ENCODE measurements around the gene RGMA.
A peak's percentile ranks its signal among the peaks of the same experiment; 100 is the strongest.

Gene RGMA

GRCh38 chr15:93001881-93002280, 87.1 kb downstream of the RGMA start:
- DNase-seq (ENCODE audit: low read depth, low spot score), result no peak
- peak; percentile 1 for TF ChIP-seq CTCF (IDR thresholded peaks at IDR 0.05; ENCODE audit: low read depth, low read length)
- in situ Hi-C loops (cut with HindIII; ENCODE audit: low sequenced_read_pairs), result loop anchor here (10.0 kb wide), 1 partner anchor 57 kb away; no protein-coding TSS in a partner anchor
- H3K4me3 ChIP-seq (ENCODE audit: low read depth, low read length), result no peak overlapping the region

- DNase-seq (ENCODE audit: low read depth, low spot score), result peak; percentile 15
- no peak for TF ChIP-seq CTCF (IDR thresholded peaks at IDR 0.05; ENCODE audit: low read depth, low read length)
- in situ Hi-C loops (cut with HindIII; ENCODE audit: low sequenced_read_pairs), result loop anchor here (10.0 kb wide), 1 partner anchor 56 kb away; no protein-coding TSS in a partner anchor
- no peak overlapping the region for H3K4me3 ChIP-seq (ENCODE audit: low read depth, low read length)
These were observed 87.9 kb downstream of the RGMA start for GRCh38 chr15:93001156-93001555.

GRCh38 chr15:92997821-92998220, 91.2 kb downstream of the RGMA start:
- no peak overlapping the region for H3K4me3 ChIP-seq (ENCODE audit: low read depth, low read length)
- no peak for TF ChIP-seq CTCF (IDR thresholded peaks at IDR 0.05; ENCODE audit: low read depth, low read length)
- no peak for DNase-seq (ENCODE audit: low read depth, low spot score)
- in situ Hi-C loops (cut with HindIII; ENCODE audit: low sequenced_read_pairs), result no loop called here

GRCh38 chr15:92992720-92993119, 96.3 kb downstream of the RGMA start:
- no peak overlapping the region for H3K4me3 ChIP-seq (ENCODE audit: low read depth, low read length)
- in situ Hi-C loops (cut with HindIII; ENCODE audit: low sequenced_read_pairs), result no loop called here
- TF ChIP-seq CTCF (IDR thresholded peaks at IDR 0.05; ENCODE audit: low read depth, low read length), result no peak
- no peak for DNase-seq (ENCODE audit: low read depth, low spot score)

GRCh38 chr15:92990031-92990430, 99.0 kb downstream of the RGMA start:
- H3K4me3 ChIP-seq (ENCODE audit: low read depth, low read length), result no peak overlapping the region
- no peak for DNase-seq (ENCODE audit: low read depth, low spot score)
- TF ChIP-seq CTCF (IDR thresholded peaks at IDR 0.05; ENCODE audit: low read depth, low read length), result no peak
- in situ Hi-C loops (cut with HindIII; ENCODE audit: low sequenced_read_pairs), result no loop called here

GRCh38 chr15:92989470-92989869, 99.5 kb downstream of the RGMA start:
- H3K4me3 ChIP-seq (ENCODE audit: low read depth, low read length), result no peak overlapping the region
- no peak for DNase-seq (ENCODE audit: low read depth, low spot score)
- no peak for TF ChIP-seq CTCF (IDR thresholded peaks at IDR 0.05; ENCODE audit: low read depth, low read length)
- in situ Hi-C loops (cut with HindIII; ENCODE audit: low sequenced_read_pairs), result no loop called here

Data from astrocyte of the spinal cord (primary cell).